Stimulated activated CD4-positive, alpha-beta T cell treated with anti-CD3 and anti-CD28 coated beads, Interleukin-1b, Interleukin-23, amount 100 ng/mL, for 48 hours (primary cell): ENCODE results near the gene ABHD16A.

Experiments
- DNase-seq: peaks from one replicate; pipeline ENCODE4 v3.0.0-alpha.2; 2020

Gene ABHD16A

GRCh38 chr6:31660381-31661261, 42.5 kb downstream of the ABHD16A start, which contains the start of gene C6orf47:
TSS of gene C6orf47 (minus strand) at chr6:31660778. CDS start at chr6:31659947, 831 bp downstream.
- peak; percentile 77 for DNase-seq

- DNase-seq, result no peak
Observed at GRCh38 chr6:31659649-31660380, 43.3 kb downstream of the ABHD16A start.

GRCh38 chr6:31658983-31659648, 44.0 kb downstream of the ABHD16A start:
- no peak for DNase-seq

- no peak for DNase-seq
Observed at GRCh38 chr6:31658158-31658688, 44.9 kb downstream of the ABHD16A start.

GRCh38 chr6:31657406-31658157, 45.5 kb downstream of the ABHD16A start:
- DNase-seq, result peak; percentile 46

GRCh38 chr6:31655349-31656237, 47.5 kb downstream of the ABHD16A start, which contains the start of gene APOM:
TSS of gene APOM (plus strand) at chr6:31655894. CDS start at chr6:31655967, 73 bp downstream.
- no peak for DNase-seq

GRCh38 chr6:31654574-31655348, 48.4 kb downstream of the ABHD16A start:
- no peak for DNase-seq

- DNase-seq, result peak; percentile 88
Observed at GRCh38 chr6:31652925-31653724, 50.0 kb downstream of the ABHD16A start.

GRCh38 chr6:31651602-31652191, 51.4 kb downstream of the ABHD16A start:
- DNase-seq, result peak; percentile 64

- no peak for DNase-seq
Observed at GRCh38 chr6:31645325-31645724, 57.8 kb downstream of the ABHD16A start.

- DNase-seq, result no peak
Observed at GRCh38 chr6:31643818-31644454, 59.2 kb downstream of the ABHD16A start.

GRCh38 chr6:31642798-31643570, 60.1 kb downstream of the ABHD16A start:
- no peak for DNase-seq

- no peak for DNase-seq
Observed at GRCh38 chr6:31641370-31641769, 61.8 kb downstream of the ABHD16A start.

GRCh38 chr6:31640612-31641011, 62.5 kb downstream of the ABHD16A start:
- no peak for DNase-seq

- DNase-seq, result peak; percentile 35
Observed at GRCh38 chr6:31639449-31639861, 63.7 kb downstream of the ABHD16A start.

GRCh38 chr6:31639043-31639442, 64.1 kb downstream of the ABHD16A start:
- no peak for DNase-seq
